Gastrocnemius medialis (tissue), 4 donors: ENCODE data around the gene CACNG3. TPM values are rescaled to one million over a fixed set of nuclear protein-coding genes. Genes with fewer than 3 reads are reported as not detected.

Source experiments
- ATAC-seq, 2 donors: fragments of 150-250 bp; one replicate each; pipeline ENCODE4 v1.9.1; 2016
- DNase-seq, 2 donors: peaks; one replicate each; pipeline ENCODE4 v3.0.0-alpha.2; 2019
- H3K27ac ChIP-seq, 4 donors: fragments of 200-600 bp; sonication (generic); 1 replicate in 1 of 4; 2 replicates in 3 of 4; pipeline ENCODE4 v1.5.1; 2016 to 2018; ENCODE audit warnings: mild to moderate bottlenecking in 2 of 4, moderate library complexity in 1 of 4
- H3K27me3 ChIP-seq, 3 donors: fragments of 200-600 bp; sonication (generic) in 2 of 3; 1 replicate in 1 of 3; 2 replicates in 2 of 3; pipeline versions ENCODE4 v1.5.1 to v1.6.0; 2016 to 2019; ENCODE audit warnings: mild to moderate bottlenecking in 1 of 3, moderate library complexity in 1 of 3
- H3K36me3 ChIP-seq, 2 donors: fragments of 200-600 bp; sonication (generic) in 1 of 2; one replicate each; pipeline ENCODE4 v1.5.1; 2017 to 2018
- H3K4me1 ChIP-seq, 2 donors: fragments of 200-600 bp; sonication (generic) in 1 of 2; one replicate each; pipeline ENCODE4 v1.5.1; 2016 to 2017; ENCODE audit warnings: mild to moderate bottlenecking in 2 of 2
- H3K4me3 ChIP-seq, 4 donors: fragments of 200-600 bp; sonication (generic) in 3 of 4; 1 replicate in 1 of 4; 2 replicates in 3 of 4; pipeline ENCODE4 v1.5.1; 2016 to 2019; ENCODE audit warnings: mild to moderate bottlenecking in 2 of 4
- H3K9me3 ChIP-seq, 3 donors: fragments of 200-600 bp; sonication (generic) in 2 of 3; 1 replicate in 1 of 3; 2 replicates in 2 of 3; pipeline ENCODE4 v1.5.1; 2016 to 2019
- CTCF ChIP-seq, 5 experiments: fragments of 450-650 bp in 3 of 5; fragments of 200-600 bp in 2 of 5; sonication (generic) in 2 of 5; IDR thresholded peaks in 4 of 5; conservative IDR thresholded peaks in 1 of 5; 1 replicate in 4 of 5; 2 replicates in 1 of 5; pipeline ENCODE4 v1.5.1; 2016 to 2019; ENCODE audit warnings: antibody characterized with exemption in 5 of 5, mild to moderate bottlenecking in 3 of 5, moderate library complexity in 3 of 5
- POLR2A ChIP-seq, 2 donors: fragments of 450-650 bp; IDR thresholded peaks; one replicate each; pipeline ENCODE4 v1.6.1; 2017; ENCODE audit warnings: antibody characterized with exemption in 2 of 2, mild to moderate bottlenecking in 2 of 2, moderate library complexity in 2 of 2
- in situ Hi-C, 4 donors: fragments of 200-750 bp; cut with MboI; loops; one replicate each; pipeline versions ENCODE4 v1.15.0 to v1.8.0; 2017; ENCODE audit warnings: low sequenced_read_pairs in 4 of 4
- intact Hi-C: fragments of 100-400 bp; cut with DNase I; formaldehyde crosslinking; loops from one replicate; pipeline ENCODE4 v1.15.1; 2023; ENCODE audit warnings: low total_unique reads
- total RNA-seq, 4 donors: library from RNA; depleted of rRNA; stranded (reverse); fragments of >200 nt; gene quantifications; one replicate each; pipeline versions ENCODE4 v1.1.0 to v1.2.3, GENCODE V29; 2016

The CACNG3 gene
- total RNA-seq, 4 donors from 2014 or later: not detected

- Histone ChIP-seq H3K27ac (no peak overlapping the region), H3K27me3 (no peaks in the 10 kb centered on the region), H3K9me3 (no peaks in the 10 kb centered on the region), H3K4me3 (no peak overlapping the region), H3K36me3 (no peaks in the 10 kb centered on the region), H3K4me1 (no peaks in the 10 kb centered on the region)
- ATAC-seq (no peak), DNase-seq (no peak)
- TF ChIP-seq POLR2A (IDR thresholded peaks at IDR 0.05) (no peak), CTCF (IDR thresholded peaks at IDR 0.05 in 4 of 5, conservative IDR thresholded peaks at IDR 0.05 in 1 of 5) (no peak)
- in situ Hi-C loops: no loop called here
- intact Hi-C loops: no loop called here
Observed at GRCh38 chr16:24349320-24349719, 93.2 kb downstream of the CACNG3 start.

DNA sequence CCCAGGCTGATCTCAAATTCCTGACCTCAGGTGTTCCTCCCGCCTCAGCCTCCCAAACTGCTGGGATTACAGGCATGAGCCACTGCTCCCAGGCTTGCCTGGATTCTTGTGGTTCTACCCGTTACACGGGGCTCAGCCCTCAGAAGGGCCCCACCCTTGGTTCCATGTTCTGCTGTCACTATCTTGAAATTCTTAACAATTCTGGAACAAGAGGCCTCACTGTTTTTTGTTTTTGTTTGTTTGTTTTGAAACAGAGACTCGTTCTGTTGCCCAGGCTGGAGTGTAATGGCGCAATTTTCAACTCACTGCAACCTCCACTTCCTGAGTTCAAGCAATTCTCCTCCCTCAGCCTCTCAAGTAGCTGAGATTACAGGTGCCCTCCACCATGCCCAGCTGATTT is 96.6 kb downstream of the CACNG3 start:
- Histone ChIP-seq H3K27me3 (no peaks in the 10 kb centered on the region), H3K4me3 (no peak overlapping the region), H3K9me3 (no peaks in the 10 kb centered on the region), H3K4me1 (no peaks in the 10 kb centered on the region), H3K36me3 (no peaks in the 10 kb centered on the region), H3K27ac (no peak overlapping the region)
- in situ Hi-C loops: no loop called here
- intact Hi-C loops: no loop called here
- no peak for TF ChIP-seq CTCF (IDR thresholded peaks at IDR 0.05 in 4 of 5, conservative IDR thresholded peaks at IDR 0.05 in 1 of 5)
- no peak for TF ChIP-seq POLR2A (IDR thresholded peaks at IDR 0.05)
- ATAC-seq: no peak
- DNase-seq: no peak

DNA sequence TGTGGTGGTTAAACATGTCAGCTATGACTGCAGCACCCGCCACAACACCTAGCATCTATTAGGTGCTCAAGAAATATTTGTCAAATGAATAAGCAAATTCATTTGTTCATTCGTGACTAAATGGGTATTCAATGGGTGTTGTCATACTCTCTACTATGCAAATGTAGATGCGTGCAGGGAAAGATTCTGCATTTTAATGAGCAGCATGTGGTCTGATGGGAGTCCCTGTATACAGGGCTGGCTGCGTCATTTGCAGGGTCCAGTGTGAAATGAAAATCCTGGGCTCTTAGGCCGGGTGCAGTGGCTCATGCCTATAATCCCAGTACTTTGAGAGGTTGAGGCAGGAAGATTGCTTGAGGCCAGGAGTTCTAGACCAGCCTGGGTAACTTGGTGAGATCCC is 97.5 kb downstream of the CACNG3 start:
- no peaks in the 10 kb centered on the region for H3K9me3 ChIP-seq
- TF ChIP-seq POLR2A (IDR thresholded peaks at IDR 0.05) (no peak), CTCF (IDR thresholded peaks at IDR 0.05 in 4 of 5, conservative IDR thresholded peaks at IDR 0.05 in 1 of 5) (no peak)
- no peak for ATAC-seq
- no peaks in the 10 kb centered on the region for H3K27me3 ChIP-seq
- no peak for DNase-seq
- H3K4me1 ChIP-seq: no peaks in the 10 kb centered on the region
- in situ Hi-C loops (no loop called here), intact Hi-C loops (no loop called here)
- no peak overlapping the region for H3K4me3 ChIP-seq
- no peaks in the 10 kb centered on the region for H3K36me3 ChIP-seq
- no peak overlapping the region for H3K27ac ChIP-seq

- Histone ChIP-seq H3K27ac (no peak overlapping the region), H3K4me3 (no peak overlapping the region), H3K9me3 (no peaks in the 10 kb centered on the region), H3K27me3 (no peaks in the 10 kb centered on the region), H3K36me3 (no peaks in the 10 kb centered on the region), H3K4me1 (no peaks in the 10 kb centered on the region)
- TF ChIP-seq CTCF (IDR thresholded peaks at IDR 0.05 in 4 of 5, conservative IDR thresholded peaks at IDR 0.05 in 1 of 5) (no peak), POLR2A (IDR thresholded peaks at IDR 0.05) (no peak)
- no peak for ATAC-seq
- DNase-seq: no peak
- in situ Hi-C loops: no loop called here
- intact Hi-C loops: no loop called here
Observed at GRCh38 chr16:24357511-24357910, 101.4 kb downstream of the CACNG3 start.

DNA sequence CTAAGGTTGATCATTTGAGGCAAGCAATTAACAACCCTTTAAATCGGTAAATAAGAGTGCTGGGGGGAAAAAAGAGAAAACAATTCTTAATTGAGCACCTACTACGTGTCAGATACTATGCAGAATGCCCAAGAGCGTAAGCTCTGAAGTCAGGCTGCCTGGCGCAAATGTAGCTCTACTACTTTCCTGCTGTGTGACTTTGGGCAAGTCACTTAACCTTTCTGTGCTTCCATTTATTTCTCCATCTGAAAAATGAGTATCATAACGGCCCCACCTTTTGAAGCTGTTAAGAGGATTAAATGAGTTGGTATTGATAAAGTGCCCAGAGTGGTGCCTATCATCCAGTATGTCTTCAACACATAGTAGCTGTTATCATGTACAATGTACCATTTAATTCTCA is 102.0 kb downstream of the CACNG3 start:
- in situ Hi-C loops (no loop called here), intact Hi-C loops (no loop called here)
- H3K9me3 ChIP-seq: no peaks in the 10 kb centered on the region
- H3K27ac ChIP-seq: no peak overlapping the region
- DNase-seq (no peak), ATAC-seq (no peak)
- H3K36me3 ChIP-seq: no peaks in the 10 kb centered on the region
- H3K27me3 ChIP-seq: no peaks in the 10 kb centered on the region
- H3K4me1 ChIP-seq: no peaks in the 10 kb centered on the region
- H3K4me3 ChIP-seq: no peak overlapping the region
- TF ChIP-seq CTCF (IDR thresholded peaks at IDR 0.05 in 4 of 5, conservative IDR thresholded peaks at IDR 0.05 in 1 of 5) (no peak), POLR2A (IDR thresholded peaks at IDR 0.05) (no peak)
